H9 (cell line): Measurements from ENCODE around the gene STX3. TPM values are rescaled to one million over a fixed set of nuclear protein-coding genes. Genes with fewer than 3 reads are reported as not detected.

Source experiments
- DNase-seq: peaks from one replicate; pipeline ENCODE4 v3.0.0-alpha.2; 2017
- H2AFZ ChIP-seq: one replicate; pipeline ENCODE4 v1.6.1; 2013; ENCODE audit warnings: mild to moderate bottlenecking, low read length, control low read depth, moderate library complexity
- H2AK5ac ChIP-seq: 2 replicates; pipeline ENCODE4 v1.6.1; 2013; ENCODE audit warnings: low read length, control low read depth, mixed read lengths; ENCODE audit not compliant: insufficient read length
- H2BK120ac ChIP-seq: one replicate; pipeline ENCODE4 v1.6.1; 2013; ENCODE audit warnings: low read depth, mild to moderate bottlenecking, low read length, control low read depth, inconsistent platforms; ENCODE audit not compliant: poor library complexity, severe bottlenecking
- H2BK12ac ChIP-seq: 2 replicates; pipeline ENCODE4 v1.6.1; 2013; ENCODE audit warnings: low read length, control low read depth, mixed read lengths, low read depth; ENCODE audit not compliant: insufficient read length
- H2BK15ac ChIP-seq: 2 replicates; pipeline ENCODE4 v1.6.1; 2013; ENCODE audit warnings: low read depth, low read length, control low read depth
- H2BK20ac ChIP-seq: one replicate; pipeline ENCODE4 v1.6.1; 2013; ENCODE audit warnings: low read depth, mild to moderate bottlenecking, low read length, control low read depth, inconsistent platforms; ENCODE audit not compliant: poor library complexity, severe bottlenecking
- H2BK5ac ChIP-seq: 2 replicates; pipeline ENCODE4 v1.6.1; 2013; ENCODE audit warnings: low read length, control low read depth, mixed read lengths; ENCODE audit not compliant: insufficient read length
- H3K14ac ChIP-seq: 2 replicates; pipeline ENCODE4 v1.6.1; 2013; ENCODE audit warnings: low read length, control low read depth; ENCODE audit not compliant: insufficient read depth
- H3K18ac ChIP-seq: 2 replicates; pipeline ENCODE4 v1.6.1; 2013; ENCODE audit warnings: low read depth, mild to moderate bottlenecking, mixed read lengths, low read length, control low read depth; ENCODE audit not compliant: insufficient read length
- H3K23ac ChIP-seq: 2 replicates; pipeline ENCODE4 v1.6.1; 2013; ENCODE audit warnings: low read length, control low read depth, mixed read lengths, low read depth; ENCODE audit not compliant: insufficient read length
- H3K23me2 ChIP-seq: 2 replicates; pipeline ENCODE4 v1.6.1; 2013; ENCODE audit warnings: low read depth, mild to moderate bottlenecking, mixed read lengths, low read length, control low read depth; ENCODE audit not compliant: insufficient read length, poor library complexity, severe bottlenecking
- H3K27ac ChIP-seq: 2 replicates; pipeline ENCODE4 v1.5.1; 2013; ENCODE audit warnings: low read length, control low read depth, mixed read lengths, low read depth; ENCODE audit not compliant: insufficient read length
- H3K27me3 ChIP-seq: 2 replicates; pipeline ENCODE4 v1.6.1; 2013; ENCODE audit warnings: low read length, control low read depth, inconsistent platforms; ENCODE audit not compliant: insufficient read depth
- H3K4ac ChIP-seq: 2 replicates; pipeline ENCODE4 v1.6.1; 2013; ENCODE audit warnings: low read depth, mild to moderate bottlenecking, control low read depth, inconsistent platforms, low read length, moderate library complexity
- H3K4me1 ChIP-seq: 2 replicates; pipeline ENCODE4 v1.6.1; 2013; ENCODE audit warnings: low read length, control low read depth, inconsistent platforms; ENCODE audit not compliant: insufficient read depth
- H3K4me2 ChIP-seq: 2 replicates; pipeline ENCODE4 v1.6.1; 2013; ENCODE audit warnings: low read length, control low read depth, mixed read lengths; ENCODE audit not compliant: insufficient read length, insufficient read depth
- H3K56ac ChIP-seq: 2 replicates; pipeline ENCODE4 v1.6.1; 2013; ENCODE audit warnings: low read depth, mild to moderate bottlenecking, mixed read lengths, low read length, control low read depth; ENCODE audit not compliant: insufficient read length
- H3K79me1 ChIP-seq: 2 replicates; pipeline ENCODE4 v1.6.1; 2013; ENCODE audit warnings: low read depth, mild to moderate bottlenecking, moderate library complexity, low read length, control low read depth, inconsistent platforms; ENCODE audit not compliant: insufficient read depth, poor library complexity, severe bottlenecking
- H3K79me2 ChIP-seq: 2 replicates; pipeline ENCODE4 v1.6.1; 2013; ENCODE audit warnings: low read length, control low read depth, inconsistent platforms; ENCODE audit not compliant: insufficient read depth
- H3K9ac ChIP-seq: 2 replicates; pipeline ENCODE4 v1.6.1; 2013; ENCODE audit warnings: low read length, control low read depth, mixed read lengths; ENCODE audit not compliant: insufficient read length; ENCODE audit errors: extremely low read depth
- H3K9me3 ChIP-seq: one replicate; pipeline ENCODE4 v1.6.1; 2013; ENCODE audit warnings: low read depth, low read length, inconsistent platforms; ENCODE audit not compliant: control insufficient read depth
- H3T11ph ChIP-seq: one replicate; pipeline ENCODE4 v1.6.1; 2013; ENCODE audit warnings: mild to moderate bottlenecking, low read length, control low read depth, inconsistent platforms
- H4K20me1 ChIP-seq: one replicate; pipeline ENCODE4 v1.6.1; 2013; ENCODE audit not compliant: control insufficient read depth, insufficient read length, insufficient read depth
- H4K5ac ChIP-seq: 2 replicates; pipeline ENCODE4 v1.6.1; 2013; ENCODE audit warnings: low read depth, mild to moderate bottlenecking, mixed read lengths, low read length, control low read depth; ENCODE audit not compliant: insufficient read length
- H4K8ac ChIP-seq: replicated peaks from 2 replicates; pipeline ENCODE4 v1.6.1; 2013; ENCODE audit warnings: low read length, control low read depth, mixed read lengths, low read depth; ENCODE audit not compliant: insufficient read length
- H4K91ac ChIP-seq: 2 replicates; pipeline ENCODE4 v1.6.1; 2013; ENCODE audit warnings: low read depth, mild to moderate bottlenecking, moderate library complexity, mixed read lengths, low read length, control low read depth; ENCODE audit not compliant: insufficient read length
- H3K27ac Mint-ChIP-seq, 3 experiments: 2 replicates in 2 of 3; 3 replicates in 1 of 3; pipeline ENCODE4 v1.8.0; 2020 to 2021; ENCODE audit warnings: mixed read lengths in 3 of 3, mild to moderate bottlenecking in 1 of 3, moderate library complexity in 1 of 3
- H3K27me3 Mint-ChIP-seq: 2 replicates; pipeline ENCODE4 v1.8.0; 2021; ENCODE audit warnings: low read depth, mild to moderate bottlenecking, moderate library complexity, mixed read lengths
- H3K36me3 Mint-ChIP-seq, 3 experiments: 2 replicates in 2 of 3; 3 replicates in 1 of 3; pipeline ENCODE4 v1.8.0; 2020 to 2021; ENCODE audit warnings: low read depth in 3 of 3, mixed read lengths in 3 of 3; ENCODE audit not compliant: insufficient read depth in 1 of 3
- H3K4me1 Mint-ChIP-seq, 2 experiments: 2 replicates each; pipeline ENCODE4 v1.8.0; 2020; ENCODE audit warnings: mixed read lengths in 2 of 2
- H3K4me3 Mint-ChIP-seq, 2 experiments: 2 replicates in 1 of 2; 3 replicates in 1 of 2; pipeline ENCODE4 v1.8.0; 2020 to 2021; ENCODE audit warnings: mild to moderate bottlenecking in 2 of 2, mixed read lengths in 2 of 2, moderate library complexity in 1 of 2
- H3K9me3 Mint-ChIP-seq, 2 experiments: 2 replicates in 1 of 2; 3 replicates in 1 of 2; pipeline ENCODE4 v1.8.0; 2020; ENCODE audit warnings: mild to moderate bottlenecking in 2 of 2, mixed read lengths in 2 of 2, moderate library complexity in 1 of 2
- WGBS: extraction: QIAGEN DNeasy Blood & Tissue Kit; methylation state at CpG from one replicate; pipeline ENCODE4 v1.1.7; 2013; ENCODE audit warnings: missing lambda C conversion rate, low lambda C conversion rate, mixed read lengths; ENCODE audit not compliant: insufficient read length; ENCODE audit errors: extremely low coverage; 5-methylcytosine and 5-hydroxymethylcytosine counted together
- total RNA-seq: library from RNA; stranded (reverse); gene quantifications from 2 replicates; pipeline ENCODE4 v1.2.1, GENCODE V29; 2021
- TF ChIP-seq, protein P1 (sequence below): fragments of 200-600 bp; sonication (generic); conservative IDR thresholded peaks from 3 replicates; pipeline ENCODE4 v1.8.0; 2021; ENCODE audit warnings: antibody characterized with exemption, mild to moderate bottlenecking

Gene STX3
- total RNA-seq, 1 experiment from 2014 or later = 41.0 TPM

DNA sequence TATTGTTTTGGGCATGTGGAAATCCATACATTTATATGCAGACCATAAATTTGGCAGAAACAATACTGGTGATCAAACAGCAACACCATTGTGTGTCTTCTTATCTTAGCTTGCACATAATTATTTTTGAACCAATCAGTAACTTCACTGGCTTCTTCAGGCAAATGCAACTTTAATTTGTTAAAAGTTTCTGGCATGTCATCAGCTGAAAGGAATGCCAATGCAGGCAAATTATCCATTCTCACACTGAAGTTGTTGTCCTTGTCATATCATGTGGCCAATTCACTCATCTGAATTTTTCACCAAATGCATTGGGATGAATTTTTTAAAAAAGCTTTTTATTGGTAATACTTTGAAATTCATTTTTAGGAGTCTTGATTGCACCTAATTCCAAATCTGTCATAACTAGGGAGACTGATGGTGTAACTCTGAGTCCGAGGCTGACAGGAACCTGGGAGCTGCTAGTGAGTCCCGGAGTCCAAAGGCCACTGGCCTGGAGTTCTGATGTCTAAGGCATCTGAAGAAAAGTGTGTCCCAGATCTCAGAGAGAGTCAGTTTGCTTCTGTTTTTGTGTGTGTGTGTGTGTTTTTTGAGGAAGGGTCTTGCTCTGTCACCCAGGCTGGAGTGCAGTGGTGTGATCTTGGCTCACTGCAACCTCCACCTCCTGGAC lies 24.1 kb upstream of the STX3 start:
- Histone ChIP-seq H3K14ac (no peak overlapping the region), H2BK20ac (no peak overlapping the region), H3K27me3 (no peaks in the 10 kb centered on the region), H3K79me1 (no peaks in the 10 kb centered on the region), H2BK120ac (no peak overlapping the region), H3K9ac (no peak overlapping the region), H4K5ac (no peak overlapping the region), H3T11ph (no peak overlapping the region), H3K27ac (no peak overlapping the region), H3K18ac (no peak overlapping the region), H3K23ac (no peak overlapping the region), H3K56ac (no peak overlapping the region), H2BK5ac (no peak overlapping the region), H2BK12ac (no peak overlapping the region), H3K9me3 (no peaks in the 10 kb centered on the region), H3K4ac (no peak overlapping the region), H3K4me1 (no peaks in the 10 kb centered on the region), H4K91ac (no peak overlapping the region), H4K8ac (no peak overlapping the region), H2AFZ (no peak overlapping the region), H3K23me2 (no peaks in the 10 kb centered on the region), H3K79me2 (no peaks in the 10 kb centered on the region), H2BK15ac (no peak overlapping the region), H4K20me1 (no peaks in the 10 kb centered on the region), H3K4me2 (no peak overlapping the region), H2AK5ac (no peak overlapping the region)
- Mint-ChIP-seq H3K4me3 (no peak overlapping the region), H3K27me3 (no peaks in the 10 kb centered on the region), H3K27ac (no peak overlapping the region), H3K36me3 (no peaks in the 10 kb centered on the region), H3K4me1 (peaks cover 0 to 4% of the 10 kb centered on the region in 2 experiments; a peak in 1 of 4 replicates), H3K9me3 (no peaks in the 10 kb centered on the region)
- TF ChIP-seq, protein P1, sequence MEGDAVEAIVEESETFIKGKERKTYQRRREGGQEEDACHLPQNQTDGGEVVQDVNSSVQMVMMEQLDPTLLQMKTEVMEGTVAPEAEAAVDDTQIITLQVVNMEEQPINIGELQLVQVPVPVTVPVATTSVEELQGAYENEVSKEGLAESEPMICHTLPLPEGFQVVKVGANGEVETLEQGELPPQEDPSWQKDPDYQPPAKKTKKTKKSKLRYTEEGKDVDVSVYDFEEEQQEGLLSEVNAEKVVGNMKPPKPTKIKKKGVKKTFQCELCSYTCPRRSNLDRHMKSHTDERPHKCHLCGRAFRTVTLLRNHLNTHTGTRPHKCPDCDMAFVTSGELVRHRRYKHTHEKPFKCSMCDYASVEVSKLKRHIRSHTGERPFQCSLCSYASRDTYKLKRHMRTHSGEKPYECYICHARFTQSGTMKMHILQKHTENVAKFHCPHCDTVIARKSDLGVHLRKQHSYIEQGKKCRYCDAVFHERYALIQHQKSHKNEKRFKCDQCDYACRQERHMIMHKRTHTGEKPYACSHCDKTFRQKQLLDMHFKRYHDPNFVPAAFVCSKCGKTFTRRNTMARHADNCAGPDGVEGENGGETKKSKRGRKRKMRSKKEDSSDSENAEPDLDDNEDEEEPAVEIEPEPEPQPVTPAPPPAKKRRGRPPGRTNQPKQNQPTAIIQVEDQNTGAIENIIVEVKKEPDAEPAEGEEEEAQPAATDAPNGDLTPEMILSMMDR = no peak
- no peak for DNase-seq
- no CpG with 5 or more reads among the region's 2 CpGs for WGBS
